ENCODE measurements around the gene CHCHD10.
"Not testable (repeated sequence)": the region's sequence is repeated elsewhere in the genome, so short reads cannot be mapped to it uniquely, and the experiment has no call there.

Gene CHCHD10

DNA sequence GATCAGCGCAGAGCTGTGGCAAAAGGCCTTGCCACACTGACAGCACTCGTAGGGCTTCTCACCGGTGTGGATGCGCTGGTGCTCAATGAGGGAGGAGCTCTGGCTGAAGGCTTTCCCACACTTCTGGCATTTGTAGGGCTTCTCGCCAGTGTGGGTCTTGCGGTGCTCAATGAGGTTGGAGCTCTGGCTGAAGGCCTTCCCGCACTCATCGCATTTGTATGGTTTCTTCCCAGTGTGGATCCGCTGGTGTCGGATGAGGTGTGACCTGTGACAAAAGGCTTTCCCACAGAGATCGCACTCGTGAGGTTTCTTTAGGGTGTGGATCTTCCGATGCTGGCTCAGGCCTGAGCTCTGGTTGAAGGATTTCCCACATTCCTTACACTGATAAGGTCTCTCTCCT, 23.8 kb downstream of the CHCHD10 start:
- TF ChIP-seq, protein P1, sequence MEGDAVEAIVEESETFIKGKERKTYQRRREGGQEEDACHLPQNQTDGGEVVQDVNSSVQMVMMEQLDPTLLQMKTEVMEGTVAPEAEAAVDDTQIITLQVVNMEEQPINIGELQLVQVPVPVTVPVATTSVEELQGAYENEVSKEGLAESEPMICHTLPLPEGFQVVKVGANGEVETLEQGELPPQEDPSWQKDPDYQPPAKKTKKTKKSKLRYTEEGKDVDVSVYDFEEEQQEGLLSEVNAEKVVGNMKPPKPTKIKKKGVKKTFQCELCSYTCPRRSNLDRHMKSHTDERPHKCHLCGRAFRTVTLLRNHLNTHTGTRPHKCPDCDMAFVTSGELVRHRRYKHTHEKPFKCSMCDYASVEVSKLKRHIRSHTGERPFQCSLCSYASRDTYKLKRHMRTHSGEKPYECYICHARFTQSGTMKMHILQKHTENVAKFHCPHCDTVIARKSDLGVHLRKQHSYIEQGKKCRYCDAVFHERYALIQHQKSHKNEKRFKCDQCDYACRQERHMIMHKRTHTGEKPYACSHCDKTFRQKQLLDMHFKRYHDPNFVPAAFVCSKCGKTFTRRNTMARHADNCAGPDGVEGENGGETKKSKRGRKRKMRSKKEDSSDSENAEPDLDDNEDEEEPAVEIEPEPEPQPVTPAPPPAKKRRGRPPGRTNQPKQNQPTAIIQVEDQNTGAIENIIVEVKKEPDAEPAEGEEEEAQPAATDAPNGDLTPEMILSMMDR (conservative IDR thresholded peaks at IDR 0.05) = no peak
- no peak overlapping the region for H3K27ac ChIP-seq

DNA sequence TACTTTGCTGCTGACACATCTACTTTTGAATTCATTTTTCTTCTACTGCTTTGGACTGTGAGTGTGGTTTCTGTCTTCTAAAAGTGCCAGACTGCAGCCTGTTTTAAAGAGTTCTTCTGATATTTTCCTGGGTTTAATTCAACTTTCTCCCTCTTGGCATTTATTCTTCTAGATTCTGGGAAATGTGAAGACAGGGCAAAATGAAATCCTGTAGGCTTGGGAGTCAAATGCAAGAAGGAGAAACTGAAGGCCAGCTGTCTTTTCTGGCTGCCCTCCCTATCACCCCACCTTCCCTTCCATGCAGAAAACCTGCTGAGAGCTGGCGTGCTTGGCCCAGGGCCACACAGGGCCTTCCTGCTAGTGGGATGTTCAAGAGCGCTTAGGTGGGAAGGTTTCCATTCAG, 24.5 kb downstream of the CHCHD10 start:
- H3K27ac ChIP-seq = no peak overlapping the region
- TF ChIP-seq, protein P1 (conservative IDR thresholded peaks at IDR 0.05) = no peak

DNA sequence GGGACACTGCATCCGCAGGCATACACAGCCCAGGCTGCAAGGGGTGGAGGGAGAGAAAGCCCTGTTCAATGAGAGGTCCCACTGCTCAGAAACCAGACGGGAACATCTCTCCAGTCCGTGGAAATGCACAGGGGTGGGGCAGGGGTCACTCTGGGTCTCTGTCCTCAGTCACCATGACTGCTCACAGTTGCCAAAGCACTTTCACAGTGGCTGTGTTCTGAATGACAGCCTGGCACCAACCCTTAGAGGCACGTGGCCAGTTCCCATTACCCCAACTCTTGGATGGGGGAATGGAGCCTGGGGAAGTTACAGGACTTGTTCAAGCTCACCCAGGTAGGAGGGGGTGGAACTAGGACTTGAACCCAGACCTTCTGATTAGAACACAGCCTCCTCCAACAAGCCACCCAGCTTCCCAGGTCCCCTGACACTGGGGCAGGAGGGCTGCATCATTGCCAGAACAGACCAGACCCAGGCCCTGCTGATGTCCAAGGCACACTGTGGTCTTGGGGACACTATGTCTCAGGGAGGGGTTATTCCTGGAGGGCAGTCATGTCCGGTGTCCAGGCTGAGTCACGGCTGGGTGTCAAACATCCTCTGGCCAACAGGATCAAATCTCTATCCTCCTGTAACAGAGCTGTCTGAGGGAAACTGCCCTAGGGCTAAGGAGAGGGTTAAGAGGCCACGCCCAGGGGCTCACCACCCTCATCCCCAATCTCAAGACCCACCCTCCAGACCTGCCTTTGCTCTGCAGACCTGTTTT, 25.1 kb downstream of the CHCHD10 start:
- TF ChIP-seq, protein P1 (conservative IDR thresholded peaks at IDR 0.05) = no peak
- no peak overlapping the region for H3K27ac ChIP-seq

DNA sequence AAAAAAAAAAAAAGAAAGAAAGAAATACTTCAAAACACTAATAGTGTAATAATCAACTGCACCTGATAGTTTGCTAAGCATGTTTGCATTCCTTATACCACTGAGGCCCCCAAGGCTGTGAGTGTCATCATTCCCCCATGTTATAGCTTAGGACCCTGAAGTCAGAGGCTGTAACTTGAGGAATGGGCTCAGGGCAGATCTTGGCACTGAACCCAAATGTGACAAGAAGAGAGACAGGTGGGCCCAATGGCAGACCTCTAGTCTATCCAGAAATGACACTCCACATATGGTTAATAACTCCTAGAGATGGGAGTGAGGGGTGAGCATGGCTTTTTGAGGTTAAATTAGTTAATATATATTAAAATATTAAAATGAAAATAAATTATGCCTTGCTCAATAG, 30.1 kb downstream of the CHCHD10 start:
- TF ChIP-seq, protein P1 (conservative IDR thresholded peaks at IDR 0.05) = no peak
- H3K27ac ChIP-seq = no peak overlapping the region

DNA sequence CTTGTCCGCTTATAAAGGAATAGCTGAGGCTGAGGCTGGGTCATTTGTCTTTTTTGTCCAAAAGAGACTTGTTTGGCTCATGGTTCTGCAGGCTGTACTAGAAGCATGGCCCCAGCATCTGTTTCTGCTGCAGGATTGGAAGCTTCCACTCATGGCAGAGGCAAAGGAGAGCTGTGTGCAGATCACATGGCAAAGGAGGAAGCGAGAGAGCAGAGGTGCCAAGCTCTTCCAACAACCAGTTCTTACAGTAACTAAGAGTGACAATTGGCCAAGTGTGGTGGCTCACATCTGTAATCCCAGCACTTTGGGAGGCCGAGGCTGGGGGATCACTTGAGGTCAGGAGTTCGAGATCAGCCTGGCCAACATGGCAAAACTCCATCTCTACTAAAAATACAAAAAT, 39.7 kb downstream of the CHCHD10 start:
- not testable (repeated sequence) for H3K27ac ChIP-seq

DNA sequence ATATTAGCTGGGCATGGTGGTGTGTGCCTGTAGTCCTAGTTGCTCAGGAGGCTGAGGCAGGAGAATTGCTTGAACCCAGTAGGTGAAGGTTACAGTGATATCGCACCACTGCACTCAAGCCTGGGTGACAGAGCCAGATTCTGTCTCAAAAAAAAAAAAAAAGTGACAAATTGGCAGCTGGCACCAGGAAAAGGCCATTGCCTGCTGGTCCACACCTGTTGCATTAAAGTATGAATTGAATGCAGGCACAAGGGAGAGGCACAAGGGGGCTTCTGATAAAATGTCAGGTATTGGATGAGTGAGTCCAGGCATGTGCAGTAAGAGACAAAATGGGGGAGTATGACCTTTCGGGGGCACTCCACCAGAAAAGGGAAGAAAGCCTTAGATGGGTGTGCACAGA, 45.0 kb downstream of the CHCHD10 start:
- TF ChIP-seq, protein P1 (conservative IDR thresholded peaks at IDR 0.05) = no peak

DNA sequence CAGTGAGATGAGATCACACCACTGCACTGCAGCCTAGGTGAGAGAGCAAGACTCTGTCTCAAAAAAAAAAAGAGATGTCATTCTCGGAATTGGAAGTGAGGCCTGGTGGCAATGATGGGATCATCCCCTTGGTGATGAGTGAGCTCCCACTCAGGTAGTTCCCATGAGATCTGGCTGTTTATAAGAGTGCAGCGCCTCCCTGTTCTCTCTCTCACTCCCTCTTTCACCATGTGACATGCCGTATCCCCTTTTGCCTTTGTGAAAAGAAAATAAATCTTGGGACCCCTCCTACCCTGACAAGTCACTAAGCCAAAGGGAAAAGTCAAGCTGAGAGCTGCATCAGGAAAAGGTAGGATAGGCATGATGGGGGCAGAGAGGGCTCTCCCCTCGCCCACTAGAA, 45.6 kb downstream of the CHCHD10 start:
- TF ChIP-seq, protein P1 (conservative IDR thresholded peaks at IDR 0.05) = no peak
- no peak overlapping the region for H3K27ac ChIP-seq

More for the DNA sequence above, 45.0 kb downstream of the CHCHD10 start:
- H3K27ac ChIP-seq = no peak overlapping the region

DNA sequence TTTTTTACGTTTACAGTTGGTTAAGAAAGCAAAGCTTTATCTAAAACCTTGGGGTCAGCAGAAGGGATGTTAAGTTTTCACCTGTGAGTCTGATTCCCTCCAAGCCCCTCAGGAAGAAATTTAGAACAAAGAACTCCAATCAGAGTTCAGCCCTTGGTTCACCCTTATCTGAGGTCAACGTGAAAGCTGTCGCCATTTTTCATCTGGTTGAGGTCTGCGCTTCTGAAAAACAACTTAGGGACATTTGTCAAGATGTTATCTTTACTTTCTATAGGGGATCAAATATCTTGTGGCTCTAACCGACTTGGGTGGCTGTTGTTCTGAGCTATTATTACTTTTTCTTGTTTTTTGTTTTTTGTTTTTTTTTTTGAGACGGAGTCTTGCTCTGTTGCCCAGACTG, 46.9 kb downstream of the CHCHD10 start:
- TF ChIP-seq, protein P1 (conservative IDR thresholded peaks at IDR 0.05) = no peak
- H3K27ac ChIP-seq = no peak overlapping the region
